Measurements from ENCODE around the gene GSK3A. TPM values are rescaled to one million over a fixed set of nuclear protein-coding genes. Genes with fewer than 3 reads are reported as not detected.

Gene GSK3A
- total RNA-seq, 4 donors from 2014 or later: 31.4 to 44.1 (median 41.0) TPM

DNA sequence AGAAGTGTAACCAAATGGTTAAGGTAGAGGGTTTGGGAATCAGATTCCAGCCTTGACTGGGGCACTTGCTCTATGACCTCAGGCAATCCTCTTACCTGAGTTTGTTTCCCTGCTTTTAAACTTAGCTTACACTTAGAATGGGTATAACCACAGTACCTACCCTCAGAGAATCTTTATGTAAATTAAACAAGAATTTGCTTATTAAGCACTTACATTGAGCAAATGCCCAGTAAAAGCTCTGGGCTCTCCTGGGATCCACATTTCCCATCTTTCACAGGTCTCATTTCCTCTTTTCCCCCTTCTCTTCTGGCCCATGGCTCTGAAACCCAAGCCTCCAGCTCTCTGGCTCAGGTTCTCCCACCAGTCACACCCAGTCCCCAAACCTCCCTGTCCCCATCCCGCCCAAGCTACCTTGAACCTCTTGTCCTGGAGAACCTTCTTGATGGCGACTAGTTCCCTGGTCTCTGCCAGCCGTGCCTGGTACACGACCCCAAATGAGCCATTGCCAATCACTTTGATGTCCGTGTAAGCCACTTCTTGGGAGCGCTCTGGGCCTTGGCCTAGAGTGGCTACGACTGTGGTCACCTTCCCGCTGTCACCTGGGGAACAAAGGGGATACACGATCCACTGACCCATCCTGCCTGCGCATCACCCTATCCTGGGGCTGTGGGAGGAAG is 2.7 kb downstream of the GSK3A start:
- Histone ChIP-seq H3K9me3 (no peaks in the 10 kb centered on the region), H3K27me3 (no peaks in the 10 kb centered on the region), H3K27ac (no peak overlapping the region), H3K4me1 (peaks cover 0 to 36% (median 18%) of the 10 kb centered on the region in 4 donors), H3K36me3 (peaks cover 0 to 39% (median 0%) of the 10 kb centered on the region in 3 donors), H3K4me3 (no peak overlapping the region)
- TF ChIP-seq POLR2A (IDR thresholded peaks at IDR 0.05): no peak
- TF ChIP-seq, protein P1, sequence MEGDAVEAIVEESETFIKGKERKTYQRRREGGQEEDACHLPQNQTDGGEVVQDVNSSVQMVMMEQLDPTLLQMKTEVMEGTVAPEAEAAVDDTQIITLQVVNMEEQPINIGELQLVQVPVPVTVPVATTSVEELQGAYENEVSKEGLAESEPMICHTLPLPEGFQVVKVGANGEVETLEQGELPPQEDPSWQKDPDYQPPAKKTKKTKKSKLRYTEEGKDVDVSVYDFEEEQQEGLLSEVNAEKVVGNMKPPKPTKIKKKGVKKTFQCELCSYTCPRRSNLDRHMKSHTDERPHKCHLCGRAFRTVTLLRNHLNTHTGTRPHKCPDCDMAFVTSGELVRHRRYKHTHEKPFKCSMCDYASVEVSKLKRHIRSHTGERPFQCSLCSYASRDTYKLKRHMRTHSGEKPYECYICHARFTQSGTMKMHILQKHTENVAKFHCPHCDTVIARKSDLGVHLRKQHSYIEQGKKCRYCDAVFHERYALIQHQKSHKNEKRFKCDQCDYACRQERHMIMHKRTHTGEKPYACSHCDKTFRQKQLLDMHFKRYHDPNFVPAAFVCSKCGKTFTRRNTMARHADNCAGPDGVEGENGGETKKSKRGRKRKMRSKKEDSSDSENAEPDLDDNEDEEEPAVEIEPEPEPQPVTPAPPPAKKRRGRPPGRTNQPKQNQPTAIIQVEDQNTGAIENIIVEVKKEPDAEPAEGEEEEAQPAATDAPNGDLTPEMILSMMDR (IDR thresholded peaks at IDR 0.05): no peak
- DNase-seq: no peak

GRCh38 chr19:42235181-42235580 is 7.2 kb downstream of the GSK3A start:
- no peak for DNase-seq
- no peak for TF ChIP-seq POLR2A (IDR thresholded peaks at IDR 0.05)
- TF ChIP-seq, protein P1 (IDR thresholded peaks at IDR 0.05): no peak
- H3K27me3 ChIP-seq: no peaks in the 10 kb centered on the region
- peak overlapping the region in 1 of 4 donors; percentile 94 for H3K27ac ChIP-seq
- H3K9me3 ChIP-seq: no peaks in the 10 kb centered on the region
- H3K4me1 ChIP-seq: peaks cover 0 to 26% (median 0%) of the 10 kb centered on the region in 4 donors
- H3K36me3 ChIP-seq: peaks cover 0 to 84% (median 0%) of the 10 kb centered on the region in 3 donors
- H3K4me3 ChIP-seq: no peak overlapping the region

DNA sequence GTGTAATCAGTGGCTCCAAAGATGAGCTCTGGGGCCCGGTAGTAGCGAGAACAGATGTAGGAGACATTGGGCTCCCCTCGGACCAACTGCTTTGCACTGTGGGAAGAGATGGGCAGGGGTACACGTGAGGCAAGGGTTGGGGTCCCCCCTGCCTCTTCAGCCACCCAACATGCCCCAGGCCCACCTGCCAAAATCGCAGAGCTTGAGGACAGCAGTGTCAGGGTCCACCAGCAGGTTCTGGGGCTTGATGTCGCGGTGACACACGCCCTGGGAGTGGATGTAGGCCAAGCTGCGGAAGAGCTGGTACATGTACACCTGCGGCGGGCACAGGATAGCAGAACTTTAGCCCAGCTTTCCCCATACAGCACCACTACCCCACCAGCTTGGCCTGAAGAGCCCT is 8.0 kb downstream of the GSK3A start:
- Histone ChIP-seq H3K9me3 (no peaks in the 10 kb centered on the region), H3K36me3 (peaks cover 0 to 83% (median 0%) of the 10 kb centered on the region in 3 donors), H3K27ac (peak overlapping the region in 3 of 4 donors; percentile 61 to 94 (median 83)), H3K27me3 (no peaks in the 10 kb centered on the region), H3K4me1 (peaks cover 0 to 18% (median 0%) of the 10 kb centered on the region in 4 donors), H3K4me3 (no peak overlapping the region)
- DNase-seq: no peak
- TF ChIP-seq POLR2A (IDR thresholded peaks at IDR 0.05): no peak
- TF ChIP-seq, protein P1 (IDR thresholded peaks at IDR 0.05): no peak

GRCh38 chr19:42233678-42234292 is 8.6 kb downstream of the GSK3A start:
- Histone ChIP-seq H3K4me3 (no peak overlapping the region), H3K36me3 (peaks cover 0 to 89% (median 0%) of the 10 kb centered on the region in 3 donors)

GRCh38 chr19:42233106-42233505 is 9.3 kb downstream of the GSK3A start:
- Histone ChIP-seq H3K36me3 (peaks cover 0 to 96% (median 0%) of the 10 kb centered on the region in 3 donors), H3K4me3 (no peak overlapping the region), H3K4me1 (peaks cover 0 to 18% (median 0%) of the 10 kb centered on the region in 4 donors), H3K27ac (peak overlapping the region in 3 of 4 donors; percentile 61 to 94 (median 83)), H3K9me3 (no peaks in the 10 kb centered on the region), H3K27me3 (no peaks in the 10 kb centered on the region)
- no peak for DNase-seq
- TF ChIP-seq, protein P1 (IDR thresholded peaks at IDR 0.05): no peak
- no peak for TF ChIP-seq POLR2A (IDR thresholded peaks at IDR 0.05)

More at GRCh38 chr19:42233678-42234292, 8.6 kb downstream of the GSK3A start:
- peak overlapping the region in 3 of 4 donors; percentile 61 to 94 (median 83) for H3K27ac ChIP-seq
- peaks cover 0 to 18% (median 0%) of the 10 kb centered on the region in 4 donors for H3K4me1 ChIP-seq
- peak; percentile 38 to 45 for TF ChIP-seq POLR2A (IDR thresholded peaks at IDR 0.05)
- TF ChIP-seq, protein P1 (IDR thresholded peaks at IDR 0.05): peak in 3 of 6 experiments; percentile 23 to 43 (median 42)
- H3K27me3 ChIP-seq: no peaks in the 10 kb centered on the region
- H3K9me3 ChIP-seq: no peaks in the 10 kb centered on the region
- peak in 2 of 3 donors; percentile 78 to 84 for DNase-seq

All from Peyer's patch (tissue), 4 donors.